Stomach (tissue), 4 donors: ENCODE measurements around the gene ZC2HC1C.

Experiments used
- EP300 ChIP-seq: sonication (generic); formaldehyde crosslinking; IDR thresholded peaks from one replicate; pipeline ENCODE4 v1.6.1; 2017; ENCODE audit warnings: antibody characterized with exemption
- POLR2A ChIP-seq, 4 donors: fragments of 450-650 bp; IDR thresholded peaks; one replicate each; pipeline ENCODE4 v1.6.1; 2016; ENCODE audit warnings: antibody characterized with exemption in 4 of 4, control low read depth in 2 of 4, mild to moderate bottlenecking in 1 of 4, moderate library complexity in 1 of 4
- POLR2AphosphoS5 ChIP-seq, 3 donors: sonication (generic); formaldehyde crosslinking; IDR thresholded peaks; one replicate each; pipeline ENCODE4 v1.6.1; 2016; ENCODE audit warnings: antibody characterized with exemption in 3 of 3
- TF ChIP-seq, protein P1 (sequence below), 7 experiments: fragments of 450-650 bp in 4 of 7; fragments of 200-600 bp in 3 of 7; sonication (generic) in 3 of 7; IDR thresholded peaks; one replicate each; pipeline ENCODE4 v1.5.1; 2016 to 2019; ENCODE audit warnings: antibody characterized with exemption in 7 of 7, control low read depth in 2 of 7, mild to moderate bottlenecking in 1 of 7

DNA sequence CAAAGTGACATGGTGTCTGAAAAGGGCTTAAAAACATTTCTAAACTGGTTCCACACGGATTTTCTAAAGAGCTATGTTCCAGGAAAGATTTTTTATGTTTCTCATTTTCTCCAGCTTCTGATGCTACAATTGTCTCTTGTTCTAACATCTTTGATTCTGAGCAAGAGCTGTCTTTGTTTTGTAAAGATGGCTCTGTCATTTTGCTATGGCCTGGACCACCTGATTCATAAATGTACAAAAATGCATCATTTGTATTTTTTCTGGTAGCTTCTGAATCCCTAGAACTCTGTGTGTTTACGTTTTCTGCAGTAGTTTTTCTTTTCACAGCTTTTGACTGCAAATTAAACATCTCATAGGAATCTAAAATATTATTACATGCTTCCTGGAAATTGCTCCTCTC lies 21.3 kb upstream of the ZC2HC1C start:
- TF ChIP-seq, protein P1, sequence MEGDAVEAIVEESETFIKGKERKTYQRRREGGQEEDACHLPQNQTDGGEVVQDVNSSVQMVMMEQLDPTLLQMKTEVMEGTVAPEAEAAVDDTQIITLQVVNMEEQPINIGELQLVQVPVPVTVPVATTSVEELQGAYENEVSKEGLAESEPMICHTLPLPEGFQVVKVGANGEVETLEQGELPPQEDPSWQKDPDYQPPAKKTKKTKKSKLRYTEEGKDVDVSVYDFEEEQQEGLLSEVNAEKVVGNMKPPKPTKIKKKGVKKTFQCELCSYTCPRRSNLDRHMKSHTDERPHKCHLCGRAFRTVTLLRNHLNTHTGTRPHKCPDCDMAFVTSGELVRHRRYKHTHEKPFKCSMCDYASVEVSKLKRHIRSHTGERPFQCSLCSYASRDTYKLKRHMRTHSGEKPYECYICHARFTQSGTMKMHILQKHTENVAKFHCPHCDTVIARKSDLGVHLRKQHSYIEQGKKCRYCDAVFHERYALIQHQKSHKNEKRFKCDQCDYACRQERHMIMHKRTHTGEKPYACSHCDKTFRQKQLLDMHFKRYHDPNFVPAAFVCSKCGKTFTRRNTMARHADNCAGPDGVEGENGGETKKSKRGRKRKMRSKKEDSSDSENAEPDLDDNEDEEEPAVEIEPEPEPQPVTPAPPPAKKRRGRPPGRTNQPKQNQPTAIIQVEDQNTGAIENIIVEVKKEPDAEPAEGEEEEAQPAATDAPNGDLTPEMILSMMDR (IDR thresholded peaks at IDR 0.05): no peak
- no peak for TF ChIP-seq EP300
- TF ChIP-seq POLR2AphosphoS5 (IDR thresholded peaks at IDR 0.05): no peak
- no peak for TF ChIP-seq POLR2A (IDR thresholded peaks at IDR 0.05)
